ENCODE data around the gene INPP5K. TPM values are rescaled to one million over a fixed set of nuclear protein-coding genes. Genes with fewer than 3 reads are reported as not detected.

Gene INPP5K
- total RNA-seq, 1 experiment from 2014 or later, result 29.4 TPM

DNA sequence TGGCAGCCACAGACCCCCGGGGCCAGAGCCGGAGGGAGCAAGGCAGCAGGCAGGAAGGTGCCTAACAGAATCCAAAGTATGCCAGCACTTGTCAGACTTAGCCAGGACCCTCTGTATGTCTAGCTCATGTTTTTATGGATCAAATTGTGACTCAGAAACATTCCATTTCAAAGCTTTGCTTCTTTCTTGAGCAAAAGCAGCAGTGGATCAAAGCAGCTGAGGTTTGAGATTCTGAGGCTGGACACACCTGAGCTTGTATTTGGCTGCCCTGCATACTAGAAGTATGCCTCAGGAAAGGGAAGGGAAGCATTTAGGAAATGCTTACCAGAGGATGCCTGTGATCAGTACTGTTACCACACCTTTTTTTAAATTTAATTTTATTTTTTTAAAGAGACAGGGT lies 18.2 kb downstream of the INPP5K start:
- H3K4me3 Mint-ChIP-seq, result no peak overlapping the region

More for the DNA sequence above, 18.2 kb downstream of the INPP5K start:
- no peak overlapping the region for H3K27ac ChIP-seq (ENCODE audit: insufficient read length, low read depth, low read length)
- H3K9ac ChIP-seq (ENCODE audit: extremely low read depth, insufficient read length, low read length), result no peak overlapping the region
- H3K23me2 ChIP-seq (ENCODE audit: insufficient read length, low read depth, low read length, poor library complexity, severe bottlenecking), result no peaks in the 10 kb centered on the region
- TF ChIP-seq, protein P1, sequence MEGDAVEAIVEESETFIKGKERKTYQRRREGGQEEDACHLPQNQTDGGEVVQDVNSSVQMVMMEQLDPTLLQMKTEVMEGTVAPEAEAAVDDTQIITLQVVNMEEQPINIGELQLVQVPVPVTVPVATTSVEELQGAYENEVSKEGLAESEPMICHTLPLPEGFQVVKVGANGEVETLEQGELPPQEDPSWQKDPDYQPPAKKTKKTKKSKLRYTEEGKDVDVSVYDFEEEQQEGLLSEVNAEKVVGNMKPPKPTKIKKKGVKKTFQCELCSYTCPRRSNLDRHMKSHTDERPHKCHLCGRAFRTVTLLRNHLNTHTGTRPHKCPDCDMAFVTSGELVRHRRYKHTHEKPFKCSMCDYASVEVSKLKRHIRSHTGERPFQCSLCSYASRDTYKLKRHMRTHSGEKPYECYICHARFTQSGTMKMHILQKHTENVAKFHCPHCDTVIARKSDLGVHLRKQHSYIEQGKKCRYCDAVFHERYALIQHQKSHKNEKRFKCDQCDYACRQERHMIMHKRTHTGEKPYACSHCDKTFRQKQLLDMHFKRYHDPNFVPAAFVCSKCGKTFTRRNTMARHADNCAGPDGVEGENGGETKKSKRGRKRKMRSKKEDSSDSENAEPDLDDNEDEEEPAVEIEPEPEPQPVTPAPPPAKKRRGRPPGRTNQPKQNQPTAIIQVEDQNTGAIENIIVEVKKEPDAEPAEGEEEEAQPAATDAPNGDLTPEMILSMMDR (conservative IDR thresholded peaks at IDR 0.05), result no peak
- H3K79me1 ChIP-seq (ENCODE audit: insufficient read depth, low read depth, low read length, poor library complexity, severe bottlenecking), result no peaks in the 10 kb centered on the region
- H3K79me2 ChIP-seq (ENCODE audit: insufficient read depth, low read length), result no peaks in the 10 kb centered on the region
- no peaks in the 10 kb centered on the region for H3K9me3 Mint-ChIP-seq
- no peak overlapping the region for H3K4ac ChIP-seq (ENCODE audit: low read depth, low read length)
- H4K5ac ChIP-seq (ENCODE audit: insufficient read length, low read depth, low read length), result no peak overlapping the region
- no peak for DNase-seq
- no peak overlapping the region for H2AFZ ChIP-seq (ENCODE audit: low read length)
- peaks cover 2 to 5% of the 10 kb centered on the region in 2 experiments; a peak in 3 of 4 replicates for H3K4me1 Mint-ChIP-seq
- H2AK5ac ChIP-seq (ENCODE audit: insufficient read length, low read length), result no peak overlapping the region
- no peak overlapping the region for H2BK15ac ChIP-seq (ENCODE audit: low read depth, low read length)
- H4K91ac ChIP-seq (ENCODE audit: insufficient read length, low read depth, low read length), result no peak overlapping the region
- no peak overlapping the region for H2BK12ac ChIP-seq (ENCODE audit: insufficient read length, low read depth, low read length)
- H3K27me3 ChIP-seq (ENCODE audit: insufficient read depth, low read length), result no peaks in the 10 kb centered on the region
- H3K9me3 ChIP-seq (ENCODE audit: control insufficient read depth, low read depth, low read length), result no peaks in the 10 kb centered on the region
- no peak overlapping the region for H2BK20ac ChIP-seq (ENCODE audit: low read depth, low read length, poor library complexity, severe bottlenecking)
- H4K8ac ChIP-seq (replicated peaks; ENCODE audit: insufficient read length, low read depth, low read length), result no peak overlapping the region
- no peak overlapping the region; a peak in 1 of 7 replicates for H3K27ac Mint-ChIP-seq
- no peak overlapping the region for H3K23ac ChIP-seq (ENCODE audit: insufficient read length, low read depth, low read length)
- H2BK5ac ChIP-seq (ENCODE audit: insufficient read length, low read length), result no peak overlapping the region
- H3K56ac ChIP-seq (ENCODE audit: insufficient read length, low read depth, low read length), result no peak overlapping the region
- H3K4me2 ChIP-seq (ENCODE audit: insufficient read depth, insufficient read length, low read length), result no peak overlapping the region
- H4K20me1 ChIP-seq (ENCODE audit: control insufficient read depth, insufficient read depth, insufficient read length), result no peaks in the 10 kb centered on the region
- no peak overlapping the region for H2BK120ac ChIP-seq (ENCODE audit: low read depth, low read length, poor library complexity, severe bottlenecking)
- no peaks in the 10 kb centered on the region for H3K4me1 ChIP-seq (ENCODE audit: insufficient read depth, low read length)
- no CpG with 5 or more reads among the region's 2 CpGs for WGBS (ENCODE audit: extremely low coverage, insufficient read length, low lambda C conversion rate)
- no peak overlapping the region for H3T11ph ChIP-seq (ENCODE audit: low read length)
- H3K27me3 Mint-ChIP-seq (ENCODE audit: low read depth), result no peaks in the 10 kb centered on the region
- H3K18ac ChIP-seq (ENCODE audit: insufficient read length, low read depth, low read length), result no peak overlapping the region
- no peak overlapping the region for H3K14ac ChIP-seq (ENCODE audit: insufficient read depth, low read length)
- H3K36me3 Mint-ChIP-seq (ENCODE audit: insufficient read depth in 1 of 3, low read depth in 3 of 3), result peaks cover 0 to 14% (median 3%) of the 10 kb centered on the region in 3 experiments; a peak in 4 of 7 replicates

Data from H9 (cell line).